ENCODE results near the gene PLPP4. TPM values are rescaled to one million over a fixed set of nuclear protein-coding genes. Genes with fewer than 3 reads are reported as not detected.

The PLPP4 gene
- total RNA-seq, 2 experiments from 2014 or later, result not detected

GRCh38 chr10:120431251-120431651 is 25.8 kb upstream of the PLPP4 start:
- H3K4me1 ChIP-seq (ENCODE audit: insufficient read depth, low read length), result no peaks in the 10 kb centered on the region
- no peak overlapping the region for H3K4me3 ChIP-seq (ENCODE audit: low read length)
- H3K36me3 Mint-ChIP-seq (ENCODE audit: low read depth), result no peaks in the 10 kb centered on the region
- H3K27me3 Mint-ChIP-seq, result peaks cover 26% of the 10 kb centered on the region
- ChIA-PET CTCF (no interaction called here), POLR2A (no interaction called here)
- TF ChIP-seq CTCF (IDR thresholded peaks at IDR 0.05), result no peak
- peaks cover 6 to 18% of the 10 kb centered on the region in 2 experiments for H3K27me3 ChIP-seq (ENCODE audit: control insufficient read depth in 1 of 2, insufficient read depth in 2 of 2, low read length in 2 of 2)
- peaks cover 5% of the 10 kb centered on the region for H3K4me1 Mint-ChIP-seq (ENCODE audit: low read depth)
- no peak overlapping the region for H3K4me3 Mint-ChIP-seq
- DNase-seq (no peak), ATAC-seq (ENCODE audit: poor library complexity) (no peak)
- H3K27ac ChIP-seq (ENCODE audit: low read depth in 1 of 2, low read length in 2 of 2), result no peak overlapping the region
- no peaks in the 10 kb centered on the region for H3K9me3 ChIP-seq (ENCODE audit: control insufficient read depth in 1 of 2, insufficient read depth in 1 of 2, low read length in 2 of 2)
- H3K27ac Mint-ChIP-seq, result no peak overlapping the region
- intact Hi-C loops (cut with DNase I, micrococcal nuclease), result no loop called here
- H3K36me3 ChIP-seq (ENCODE audit: insufficient read depth, low read length), result no peaks in the 10 kb centered on the region
- no peaks in the 10 kb centered on the region for H3K9me3 Mint-ChIP-seq

DNA sequence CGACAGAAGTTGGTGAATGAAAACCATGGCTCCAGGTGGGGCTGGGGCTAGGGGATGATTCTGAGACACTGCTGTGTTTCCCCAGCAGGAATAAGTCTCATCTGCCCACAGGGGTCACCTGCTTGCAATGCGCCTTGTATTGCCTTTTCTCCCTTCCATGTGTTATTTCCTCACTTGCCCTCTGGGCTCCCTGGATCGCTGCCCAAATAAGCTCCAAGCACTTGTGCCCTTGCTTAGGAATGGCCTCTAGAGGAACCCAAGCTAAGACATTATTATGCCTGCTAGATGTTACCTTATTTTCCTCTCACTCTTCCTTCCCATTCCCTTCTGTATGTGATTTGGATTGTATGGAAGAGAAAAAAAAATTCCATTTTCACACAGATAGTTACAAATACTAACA is 24.8 kb upstream of the PLPP4 start:
- Histone ChIP-seq H3K27ac (ENCODE audit: low read depth in 1 of 2, low read length in 2 of 2) (no peak overlapping the region), H3K4me3 (ENCODE audit: low read length) (no peak overlapping the region), H3K27me3 (ENCODE audit: control insufficient read depth in 1 of 2, insufficient read depth in 2 of 2, low read length in 2 of 2) (peaks cover 6 to 18% of the 10 kb centered on the region in 2 experiments), H3K4me1 (ENCODE audit: insufficient read depth, low read length) (no peaks in the 10 kb centered on the region), H3K9me3 (ENCODE audit: control insufficient read depth in 1 of 2, insufficient read depth in 1 of 2, low read length in 2 of 2) (no peaks in the 10 kb centered on the region), H3K36me3 (ENCODE audit: insufficient read depth, low read length) (no peaks in the 10 kb centered on the region)
- Mint-ChIP-seq H3K27me3 (peaks cover 26% of the 10 kb centered on the region), H3K9me3 (no peaks in the 10 kb centered on the region), H3K36me3 (ENCODE audit: low read depth) (no peaks in the 10 kb centered on the region), H3K4me1 (ENCODE audit: low read depth) (peaks cover 5% of the 10 kb centered on the region), H3K27ac (no peak overlapping the region), H3K4me3 (no peak overlapping the region)
- intact Hi-C loops (cut with DNase I, micrococcal nuclease), result no loop called here
- no peak for ATAC-seq (ENCODE audit: poor library complexity)
- ChIA-PET POLR2A (no interaction called here), CTCF (no interaction called here)
- no peak for DNase-seq
- no peak for TF ChIP-seq CTCF (IDR thresholded peaks at IDR 0.05)

- H3K36me3 Mint-ChIP-seq (ENCODE audit: low read depth), result no peaks in the 10 kb centered on the region
- Histone ChIP-seq H3K9me3 (ENCODE audit: control insufficient read depth in 1 of 2, insufficient read depth in 1 of 2, low read length in 2 of 2) (no peaks in the 10 kb centered on the region), H3K27ac (ENCODE audit: low read depth in 1 of 2, low read length in 2 of 2) (no peak overlapping the region), H3K4me3 (ENCODE audit: low read length) (no peak overlapping the region), H3K4me1 (ENCODE audit: insufficient read depth, low read length) (no peaks in the 10 kb centered on the region), H3K36me3 (ENCODE audit: insufficient read depth, low read length) (no peaks in the 10 kb centered on the region), H3K27me3 (ENCODE audit: control insufficient read depth in 1 of 2, insufficient read depth in 2 of 2, low read length in 2 of 2) (peaks cover 6 to 18% of the 10 kb centered on the region in 2 experiments)
- ChIA-PET CTCF (no interaction called here), POLR2A (no interaction called here)
- intact Hi-C loops (cut with DNase I, micrococcal nuclease), result no loop called here
- H3K4me3 Mint-ChIP-seq, result no peak overlapping the region
- ATAC-seq (ENCODE audit: poor library complexity) (no peak), DNase-seq (no peak)
- no peaks in the 10 kb centered on the region for H3K9me3 Mint-ChIP-seq
- no peak overlapping the region for H3K27ac Mint-ChIP-seq
- peaks cover 26% of the 10 kb centered on the region for H3K27me3 Mint-ChIP-seq
- TF ChIP-seq CTCF (IDR thresholded peaks at IDR 0.05), result no peak
- H3K4me1 Mint-ChIP-seq (ENCODE audit: low read depth), result peaks cover 5% of the 10 kb centered on the region
Measured at GRCh38 chr10:120433141-120433540, 23.9 kb upstream of the PLPP4 start.

All from CD4-positive, alpha-beta T cell (primary cell).